Prostate gland (tissue), 2 donors: ENCODE data around the gene HIGD1B. TPM values are rescaled to one million over a fixed set of nuclear protein-coding genes. Genes with fewer than 3 reads are reported as not detected.

Experiments used
- DNase-seq: peaks from one replicate; pipeline ENCODE4 v3.0.0-alpha.2; 2019; ENCODE audit warnings: low spot score
- H3K27ac ChIP-seq, 2 donors: fragments of 200-600 bp; sonication (generic); 2 replicates each; pipeline ENCODE4 v1.5.1; 2017 to 2019
- H3K27me3 ChIP-seq: fragments of 200-600 bp; sonication (generic); replicated peaks from 2 replicates; pipeline ENCODE4 v1.5.1; 2019; ENCODE audit not compliant: insufficient read depth
- H3K36me3 ChIP-seq, 2 donors: fragments of 200-600 bp; sonication (generic); 1 replicate in 1 of 2; 2 replicates in 1 of 2; pipeline versions ENCODE4 v1.5.1 to v1.8.1; 2017 to 2019
- H3K4me1 ChIP-seq: fragments of 200-600 bp; sonication (generic); replicated peaks from 2 replicates; pipeline ENCODE4 v1.5.1; 2019
- H3K4me3 ChIP-seq, 2 donors: fragments of 200-600 bp; sonication (generic); 2 replicates each; pipeline ENCODE4 v1.5.1; 2017 to 2019
- H3K9me3 ChIP-seq: fragments of 200-600 bp; sonication (generic); 2 replicates; pipeline ENCODE4 v1.5.1; 2017
- POLR2A ChIP-seq: fragments of 450-650 bp; IDR thresholded peaks from one replicate; pipeline ENCODE4 v1.6.1; 2016; ENCODE audit warnings: antibody characterized with exemption, mild to moderate bottlenecking
- POLR2AphosphoS5 ChIP-seq: sonication (generic); formaldehyde crosslinking; IDR thresholded peaks from one replicate; pipeline ENCODE4 v1.6.1; 2017; ENCODE audit warnings: antibody characterized with exemption
- WGBS: methylation state at CpG from one replicate; pipeline ENCODE4 v1.1.5; 2018; 5-methylcytosine and 5-hydroxymethylcytosine counted together
- intact Hi-C: fragments of 100-400 bp; cut with DNase I; formaldehyde crosslinking; loops from one replicate; pipeline ENCODE4 v1.14.2; 2022
- total RNA-seq, 2 donors: library from RNA; depleted of rRNA; stranded (reverse); fragments of >200 nt; gene quantifications; one replicate each; pipeline ENCODE4 v1.1.0, GENCODE V29; 2016
- TF ChIP-seq, protein P1 (sequence below), 4 experiments: fragments of 200-600 bp in 2 of 4; fragments of 450-650 bp in 2 of 4; sonication (generic) in 2 of 4; IDR thresholded peaks; 1 replicate in 3 of 4; 2 replicates in 1 of 4; pipeline ENCODE4 v1.5.1; 2016 to 2019; ENCODE audit warnings: antibody characterized with exemption in 4 of 4, mild to moderate bottlenecking in 2 of 4, moderate library complexity in 2 of 4

The HIGD1B gene
- total RNA-seq, 2 donors from 2014 or later: not detected

DNA sequence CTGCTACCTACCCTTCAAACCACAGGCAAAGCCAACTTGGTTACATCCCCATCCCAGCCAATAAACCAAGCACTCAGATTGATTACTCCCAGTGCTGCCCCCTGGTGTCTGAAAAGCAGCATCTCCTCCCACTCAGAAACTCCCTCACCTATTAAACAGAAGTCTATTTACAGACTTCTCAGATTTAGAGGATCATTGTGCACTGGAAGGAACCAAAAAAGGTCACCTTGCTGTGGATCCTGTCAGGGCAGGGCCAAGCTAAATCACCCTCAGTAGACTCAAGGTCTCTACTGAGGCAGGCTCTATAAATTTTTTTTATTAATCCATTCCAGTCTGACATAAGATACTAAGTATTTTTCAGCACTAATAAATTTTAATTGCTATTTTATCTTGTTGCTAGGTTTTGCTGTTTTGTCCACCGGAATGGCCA is 17.6 kb downstream of the HIGD1B start:
- WGBS: 13% methylated on average over 1 of the region's 1 CpG
- no peaks in the 10 kb centered on the region for H3K9me3 ChIP-seq
- intact Hi-C loops: loop anchor here (5.0 kb wide), 1 partner anchor 38 kb away; no protein-coding TSS in a partner anchor
- TF ChIP-seq POLR2A (no peak), POLR2AphosphoS5 (peak; percentile 62)
- TF ChIP-seq, protein P1, sequence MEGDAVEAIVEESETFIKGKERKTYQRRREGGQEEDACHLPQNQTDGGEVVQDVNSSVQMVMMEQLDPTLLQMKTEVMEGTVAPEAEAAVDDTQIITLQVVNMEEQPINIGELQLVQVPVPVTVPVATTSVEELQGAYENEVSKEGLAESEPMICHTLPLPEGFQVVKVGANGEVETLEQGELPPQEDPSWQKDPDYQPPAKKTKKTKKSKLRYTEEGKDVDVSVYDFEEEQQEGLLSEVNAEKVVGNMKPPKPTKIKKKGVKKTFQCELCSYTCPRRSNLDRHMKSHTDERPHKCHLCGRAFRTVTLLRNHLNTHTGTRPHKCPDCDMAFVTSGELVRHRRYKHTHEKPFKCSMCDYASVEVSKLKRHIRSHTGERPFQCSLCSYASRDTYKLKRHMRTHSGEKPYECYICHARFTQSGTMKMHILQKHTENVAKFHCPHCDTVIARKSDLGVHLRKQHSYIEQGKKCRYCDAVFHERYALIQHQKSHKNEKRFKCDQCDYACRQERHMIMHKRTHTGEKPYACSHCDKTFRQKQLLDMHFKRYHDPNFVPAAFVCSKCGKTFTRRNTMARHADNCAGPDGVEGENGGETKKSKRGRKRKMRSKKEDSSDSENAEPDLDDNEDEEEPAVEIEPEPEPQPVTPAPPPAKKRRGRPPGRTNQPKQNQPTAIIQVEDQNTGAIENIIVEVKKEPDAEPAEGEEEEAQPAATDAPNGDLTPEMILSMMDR (IDR thresholded peaks at IDR 0.05): peak; percentile 74 to 87 (median 81)
- peak; percentile 62 for DNase-seq
- peaks cover 0 to 1% of the 10 kb centered on the region in 2 donors for H3K36me3 ChIP-seq
- no peaks in the 10 kb centered on the region for H3K27me3 ChIP-seq
- no peak overlapping the region for H3K4me3 ChIP-seq
- H3K4me1 ChIP-seq: no peaks in the 10 kb centered on the region
- H3K27ac ChIP-seq: no peak overlapping the region

DNA sequence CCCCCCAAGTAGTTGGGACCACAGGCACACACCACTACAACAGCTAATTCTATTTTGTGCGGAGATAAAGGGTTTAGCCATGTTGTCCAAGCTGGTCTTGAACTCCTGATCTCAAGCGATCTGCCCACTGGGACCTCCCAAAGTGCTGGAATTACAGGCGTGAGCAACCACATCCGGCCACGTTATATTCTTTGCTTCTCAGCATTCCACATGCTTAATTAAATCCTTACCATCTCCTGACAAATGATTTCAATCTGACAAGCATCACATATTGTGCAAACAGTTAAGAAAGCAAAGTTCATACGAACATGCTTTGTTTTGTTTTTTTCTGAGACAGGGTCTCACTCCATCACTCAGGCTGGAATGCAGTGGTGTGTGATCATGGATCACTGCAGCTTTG is 18.2 kb downstream of the HIGD1B start:
- Histone ChIP-seq H3K4me3 (no peak overlapping the region), H3K36me3 (peaks cover 0 to 2% of the 10 kb centered on the region in 2 donors), H3K9me3 (no peaks in the 10 kb centered on the region), H3K4me1 (no peaks in the 10 kb centered on the region), H3K27ac (no peak overlapping the region), H3K27me3 (no peaks in the 10 kb centered on the region)
- intact Hi-C loops: loop anchor here (5.0 kb wide), 1 partner anchor 39 kb away; no protein-coding TSS in a partner anchor
- 73% methylated on average over 6 of the region's 6 CpGs for WGBS
- TF ChIP-seq POLR2A: no peak
- TF ChIP-seq POLR2AphosphoS5: no peak
- TF ChIP-seq, protein P1 (IDR thresholded peaks at IDR 0.05): no peak
- DNase-seq: no peak

DNA sequence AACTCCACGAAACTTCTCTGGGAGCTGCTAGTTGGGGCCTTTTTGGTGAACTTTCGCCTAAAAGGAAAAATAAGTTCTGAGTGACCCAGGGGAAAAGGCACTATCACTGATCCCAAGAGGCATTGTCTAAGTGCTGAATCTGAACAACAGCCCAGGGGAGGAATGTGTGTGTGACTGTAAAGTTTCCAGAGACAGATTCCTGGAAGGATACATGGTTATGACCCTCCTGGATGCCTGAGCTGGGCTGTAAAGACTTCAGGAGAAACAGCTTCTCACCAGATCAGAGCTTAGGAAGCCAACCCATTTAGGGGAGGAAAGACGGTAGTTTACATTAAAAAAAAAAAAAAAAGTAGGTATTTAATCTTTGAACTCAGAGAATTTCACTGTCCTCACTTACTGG is 20.2 kb downstream of the HIGD1B start:
- 78% methylated on average over 3 of the region's 3 CpGs for WGBS
- Histone ChIP-seq H3K27ac (peak overlapping the region in 1 of 2 donors; percentile 16), H3K9me3 (no peaks in the 10 kb centered on the region), H3K36me3 (peaks cover 0 to 7% of the 10 kb centered on the region in 2 donors), H3K27me3 (no peaks in the 10 kb centered on the region), H3K4me3 (no peak overlapping the region), H3K4me1 (no peaks in the 10 kb centered on the region)
- intact Hi-C loops: loop anchor here (5.0 kb wide), 1 partner anchor 41 kb away; no protein-coding TSS in a partner anchor
- no peak for DNase-seq
- TF ChIP-seq POLR2A (no peak), POLR2AphosphoS5 (no peak)
- TF ChIP-seq, protein P1 (IDR thresholded peaks at IDR 0.05): no peak

DNA sequence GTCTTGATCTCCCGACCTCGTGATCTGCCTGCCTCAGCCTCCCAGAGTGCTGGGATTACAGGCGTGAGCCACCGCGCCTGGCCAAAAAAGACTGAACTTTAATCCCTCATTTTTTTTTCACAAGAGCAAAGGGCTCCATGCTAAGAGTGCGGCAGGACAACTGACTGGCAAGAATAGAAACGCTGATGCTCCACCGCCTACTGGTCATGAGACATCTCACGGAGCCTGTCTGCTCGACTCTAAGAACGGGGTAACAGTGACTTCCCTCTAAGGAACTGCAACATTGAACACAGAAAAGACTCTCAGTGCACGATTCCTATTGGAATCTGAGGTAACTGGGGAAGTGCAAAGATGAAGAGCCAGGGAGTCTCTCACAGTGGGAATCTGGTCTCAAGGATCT is 23.9 kb downstream of the HIGD1B start:
- 96% methylated on average over 12 of the region's 12 CpGs for WGBS
- no peaks in the 10 kb centered on the region for H3K4me1 ChIP-seq
- peaks cover 0 to 7% of the 10 kb centered on the region in 2 donors for H3K36me3 ChIP-seq
- no peak for DNase-seq
- no peaks in the 10 kb centered on the region for H3K9me3 ChIP-seq
- intact Hi-C loops: no loop called here
- TF ChIP-seq POLR2A (no peak), POLR2AphosphoS5 (no peak)
- TF ChIP-seq, protein P1 (IDR thresholded peaks at IDR 0.05): no peak
- H3K4me3 ChIP-seq: no peak overlapping the region
- H3K27ac ChIP-seq: no peak overlapping the region
- H3K27me3 ChIP-seq: no peaks in the 10 kb centered on the region

DNA sequence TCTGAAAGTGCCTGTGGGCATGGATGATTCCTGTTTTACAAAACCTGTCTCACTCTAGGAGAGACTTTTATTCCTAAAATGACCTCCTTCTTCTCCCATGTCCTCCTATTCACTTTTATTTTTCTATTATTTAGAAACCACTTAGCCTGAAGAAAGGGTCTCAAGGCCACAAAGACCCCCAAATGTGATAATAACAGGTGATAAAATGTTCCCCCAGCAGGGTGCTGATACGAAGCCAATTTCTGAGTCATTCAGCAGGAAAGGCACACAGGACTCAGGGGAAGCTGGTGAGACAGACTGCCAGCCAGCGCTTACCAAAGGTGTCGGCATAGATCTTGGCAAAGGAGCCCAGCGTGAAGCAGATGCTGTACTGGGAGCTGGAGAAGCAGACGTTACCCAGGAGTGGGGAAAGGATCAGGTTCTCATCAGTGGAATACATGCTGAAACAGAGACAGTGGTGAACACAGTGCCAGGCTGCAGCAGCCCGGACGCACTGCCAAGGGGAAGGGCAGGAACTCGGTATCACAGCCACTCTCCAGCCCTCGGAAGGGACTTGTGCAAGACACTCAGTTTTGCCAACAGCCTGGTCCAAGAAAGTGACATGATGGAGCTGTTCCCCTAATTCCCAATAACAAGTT is 24.6 kb downstream of the HIGD1B start:
- intact Hi-C loops: loop anchor here (2.0 kb wide), 1 partner anchor 93 kb away; no protein-coding TSS in a partner anchor
- Histone ChIP-seq H3K4me3 (no peak overlapping the region), H3K36me3 (peaks cover 0 to 7% of the 10 kb centered on the region in 2 donors), H3K27ac (peak overlapping the region in 1 of 2 donors; percentile 17), H3K27me3 (no peaks in the 10 kb centered on the region), H3K9me3 (no peaks in the 10 kb centered on the region), H3K4me1 (no peaks in the 10 kb centered on the region)
- TF ChIP-seq, protein P1 (IDR thresholded peaks at IDR 0.05): no peak
- no peak for TF ChIP-seq POLR2AphosphoS5
- no peak for TF ChIP-seq POLR2A
- DNase-seq: no peak
- 50% methylated on average over 9 of the region's 9 CpGs for WGBS
